GM12878 (cell line): Measurements from ENCODE around the gene NHS.

Source experiments
- CREB1 ChIP-seq: IDR thresholded peaks from 2 replicates; pipeline ENCODE4 v1.6.1; 2012; ENCODE audit warnings: low read depth, mild to moderate bottlenecking, inconsistent platforms
- CTCF ChIP-seq, 3 experiments: IDR thresholded peaks in 2 of 3; conservative IDR thresholded peaks in 1 of 3; 2 replicates each; pipeline ENCODE4 v1.5.1; 2011; ENCODE audit warnings: low read depth in 3 of 3, low read length in 3 of 3, mild to moderate bottlenecking in 3 of 3, control low read depth in 2 of 3, moderate library complexity in 2 of 3, inconsistent platforms in 1 of 3, mixed read lengths in 1 of 3; ENCODE audit not compliant: control insufficient read depth in 2 of 3, insufficient read depth in 1 of 3; ENCODE audit errors: extremely low read depth in 1 of 3
- HDAC6 ChIP-seq: fragments of 200-600 bp; sonication (generic); IDR thresholded peaks from one replicate; pipeline ENCODE4 v1.8.0; 2017; ENCODE audit warnings: antibody characterized with exemption; ENCODE audit not compliant: unreplicated experiment
- NR2C2 ChIP-seq: IDR thresholded peaks from 2 replicates; pipeline ENCODE4 v1.6.1; 2011; ENCODE audit warnings: borderline replicate concordance, low read depth; ENCODE audit not compliant: control insufficient read depth, insufficient read length
- NRF1 ChIP-seq: conservative IDR thresholded peaks from 2 replicates; pipeline ENCODE4 v1.6.1; 2011; ENCODE audit warnings: mild to moderate bottlenecking, low read depth, low read length, improper control_type of control experiment
- ZBED1 ChIP-seq: IDR thresholded peaks from 2 replicates; pipeline ENCODE4 v1.6.1; 2016; ENCODE audit warnings: borderline replicate concordance

DNA sequence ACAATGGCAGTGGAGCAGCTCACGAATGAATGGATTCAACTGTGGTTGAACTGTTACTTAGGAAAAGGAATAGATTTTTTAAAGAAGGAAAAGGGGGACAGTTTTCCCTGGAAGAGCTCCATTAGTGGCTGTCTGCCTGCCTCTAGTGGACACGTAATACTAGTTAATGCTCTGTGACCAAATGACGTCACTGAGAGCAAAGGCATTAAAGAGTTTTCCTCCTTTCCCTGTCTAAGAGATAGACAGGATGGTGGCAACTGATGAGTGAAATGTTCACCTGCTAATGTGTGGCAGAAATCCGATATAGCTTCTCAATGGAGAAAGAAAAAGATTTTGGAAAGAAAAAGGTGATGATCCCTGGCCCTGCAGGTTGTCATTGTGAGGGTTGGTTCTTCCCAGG lies 310.0 kb downstream of the NHS start:
- no peak for TF ChIP-seq HDAC6
- no peak for TF ChIP-seq ZBED1
- TF ChIP-seq NR2C2: no peak
- no peak for TF ChIP-seq CTCF (IDR thresholded peaks at IDR 0.05 in 2 of 3, conservative IDR thresholded peaks at IDR 0.05 in 1 of 3; ENCODE audit: control insufficient read depth in 2 of 3, extremely low read depth in 1 of 3, insufficient read depth in 1 of 3, low read depth in 3 of 3, low read length in 3 of 3)
- no peak for TF ChIP-seq NRF1
- no peak for TF ChIP-seq CREB1
